ENCODE data around the gene GPHN.
A peak's percentile ranks its signal among the peaks of the same experiment; 100 is the strongest.

GPHN gene

GRCh38 chr14:66507722-66508546, at the start of gene GPHN:
Gene GPHN (plus strand): TSS chr14:66508147.
- H3K4me1 ChIP-seq (ENCODE audit: control insufficient read depth, low read depth, low read length) = peaks cover 8% of the 10 kb centered on the region
- peak within 1 kb of the TSS; percentile 64 for H3K27ac ChIP-seq (ENCODE audit: low read length)
- H3K4me3 ChIP-seq (ENCODE audit: low read length) = peak within 1 kb of the TSS; percentile 79
- no peaks in the 10 kb centered on the region for H3K9me3 ChIP-seq (ENCODE audit: control insufficient read depth, low read depth, low read length)
- peak within 1 kb of the TSS; percentile 86 for H3K9ac ChIP-seq (ENCODE audit: low read length)
- H3K27me3 ChIP-seq (ENCODE audit: control insufficient read depth, insufficient read depth, low read length) = peaks cover 34% of the 10 kb centered on the region
- H3K36me3 ChIP-seq (ENCODE audit: control insufficient read depth, low read depth, low read length) = no peaks in the 10 kb centered on the region

- H3K27me3 ChIP-seq (ENCODE audit: control insufficient read depth, insufficient read depth, low read length) = no peaks in the 10 kb centered on the region
- no peaks in the 10 kb centered on the region for H3K36me3 ChIP-seq (ENCODE audit: control insufficient read depth, low read depth, low read length)
- no peak overlapping the region for H3K27ac ChIP-seq (ENCODE audit: low read length)
- H3K9me3 ChIP-seq (ENCODE audit: control insufficient read depth, low read depth, low read length) = no peaks in the 10 kb centered on the region
- no peak overlapping the region for H3K4me3 ChIP-seq (ENCODE audit: low read length)
- no peak overlapping the region for H3K9ac ChIP-seq (ENCODE audit: low read length)
- no peaks in the 10 kb centered on the region for H3K4me1 ChIP-seq (ENCODE audit: control insufficient read depth, low read depth, low read length)
Measured at GRCh38 chr14:66459603-66460002, 48.3 kb upstream of the GPHN start.

- Histone ChIP-seq H3K4me3 (ENCODE audit: low read length) (no peak overlapping the region), H3K36me3 (ENCODE audit: control insufficient read depth, low read depth, low read length) (no peaks in the 10 kb centered on the region), H3K4me1 (ENCODE audit: control insufficient read depth, low read depth, low read length) (no peaks in the 10 kb centered on the region), H3K9ac (ENCODE audit: low read length) (no peak overlapping the region), H3K27me3 (ENCODE audit: control insufficient read depth, insufficient read depth, low read length) (no peaks in the 10 kb centered on the region), H3K27ac (ENCODE audit: low read length) (no peak overlapping the region), H3K9me3 (ENCODE audit: control insufficient read depth, low read depth, low read length) (peaks cover 19% of the 10 kb centered on the region)
Measured at GRCh38 chr14:66464261-66464660, 43.7 kb upstream of the GPHN start.

GRCh38 chr14:66468778-66469367, 39.1 kb upstream of the GPHN start:
- no peak overlapping the region for H3K9ac ChIP-seq (ENCODE audit: low read length)
- H3K9me3 ChIP-seq (ENCODE audit: control insufficient read depth, low read depth, low read length) = peaks cover 33% of the 10 kb centered on the region
- H3K27me3 ChIP-seq (ENCODE audit: control insufficient read depth, insufficient read depth, low read length) = no peaks in the 10 kb centered on the region
- no peak overlapping the region for H3K4me3 ChIP-seq (ENCODE audit: low read length)
- no peaks in the 10 kb centered on the region for H3K4me1 ChIP-seq (ENCODE audit: control insufficient read depth, low read depth, low read length)
- H3K36me3 ChIP-seq (ENCODE audit: control insufficient read depth, low read depth, low read length) = no peaks in the 10 kb centered on the region
- no peak overlapping the region for H3K27ac ChIP-seq (ENCODE audit: low read length)

GRCh38 chr14:66471584-66471983, 36.4 kb upstream of the GPHN start:
- Histone ChIP-seq H3K4me3 (ENCODE audit: low read length) (no peak overlapping the region), H3K9ac (ENCODE audit: low read length) (no peak overlapping the region), H3K27me3 (ENCODE audit: control insufficient read depth, insufficient read depth, low read length) (no peaks in the 10 kb centered on the region)

GRCh38 chr14:66472251-66472650, 35.7 kb upstream of the GPHN start:
- Histone ChIP-seq H3K27me3 (ENCODE audit: control insufficient read depth, insufficient read depth, low read length) (no peaks in the 10 kb centered on the region), H3K9me3 (ENCODE audit: control insufficient read depth, low read depth, low read length) (peaks cover 24% of the 10 kb centered on the region), H3K9ac (ENCODE audit: low read length) (no peak overlapping the region), H3K27ac (ENCODE audit: low read length) (no peak overlapping the region), H3K36me3 (ENCODE audit: control insufficient read depth, low read depth, low read length) (no peaks in the 10 kb centered on the region), H3K4me3 (ENCODE audit: low read length) (no peak overlapping the region), H3K4me1 (ENCODE audit: control insufficient read depth, low read depth, low read length) (no peaks in the 10 kb centered on the region)

More at GRCh38 chr14:66471584-66471983, 36.4 kb upstream of the GPHN start:
- Histone ChIP-seq H3K9me3 (ENCODE audit: control insufficient read depth, low read depth, low read length) (peaks cover 28% of the 10 kb centered on the region), H3K4me1 (ENCODE audit: control insufficient read depth, low read depth, low read length) (no peaks in the 10 kb centered on the region), H3K27ac (ENCODE audit: low read length) (no peak overlapping the region), H3K36me3 (ENCODE audit: control insufficient read depth, low read depth, low read length) (no peaks in the 10 kb centered on the region)

GRCh38 chr14:66473223-66473622, 34.7 kb upstream of the GPHN start:
- H3K4me1 ChIP-seq (ENCODE audit: control insufficient read depth, low read depth, low read length) = no peaks in the 10 kb centered on the region
- no peak overlapping the region for H3K9ac ChIP-seq (ENCODE audit: low read length)
- H3K9me3 ChIP-seq (ENCODE audit: control insufficient read depth, low read depth, low read length) = peaks cover 18% of the 10 kb centered on the region
- no peaks in the 10 kb centered on the region for H3K36me3 ChIP-seq (ENCODE audit: control insufficient read depth, low read depth, low read length)
- no peak overlapping the region for H3K27ac ChIP-seq (ENCODE audit: low read length)
- H3K4me3 ChIP-seq (ENCODE audit: low read length) = no peak overlapping the region
- no peaks in the 10 kb centered on the region for H3K27me3 ChIP-seq (ENCODE audit: control insufficient read depth, insufficient read depth, low read length)

- Histone ChIP-seq H3K4me3 (ENCODE audit: low read length) (no peak overlapping the region), H3K27me3 (ENCODE audit: control insufficient read depth, insufficient read depth, low read length) (no peaks in the 10 kb centered on the region), H3K36me3 (ENCODE audit: control insufficient read depth, low read depth, low read length) (no peaks in the 10 kb centered on the region), H3K27ac (ENCODE audit: low read length) (no peak overlapping the region), H3K9me3 (ENCODE audit: control insufficient read depth, low read depth, low read length) (no peaks in the 10 kb centered on the region), H3K9ac (ENCODE audit: low read length) (no peak overlapping the region), H3K4me1 (ENCODE audit: control insufficient read depth, low read depth, low read length) (no peaks in the 10 kb centered on the region)
Measured at GRCh38 chr14:66476964-66477363, 31.0 kb upstream of the GPHN start.

GRCh38 chr14:66477567-66477966, 30.4 kb upstream of the GPHN start:
- no peaks in the 10 kb centered on the region for H3K27me3 ChIP-seq (ENCODE audit: control insufficient read depth, insufficient read depth, low read length)
- no peaks in the 10 kb centered on the region for H3K4me1 ChIP-seq (ENCODE audit: control insufficient read depth, low read depth, low read length)
- H3K4me3 ChIP-seq (ENCODE audit: low read length) = no peak overlapping the region
- H3K9me3 ChIP-seq (ENCODE audit: control insufficient read depth, low read depth, low read length) = no peaks in the 10 kb centered on the region
- H3K36me3 ChIP-seq (ENCODE audit: control insufficient read depth, low read depth, low read length) = no peaks in the 10 kb centered on the region
- H3K27ac ChIP-seq (ENCODE audit: low read length) = no peak overlapping the region
- no peak overlapping the region for H3K9ac ChIP-seq (ENCODE audit: low read length)

GRCh38 chr14:66482873-66483272, 25.1 kb upstream of the GPHN start:
- Histone ChIP-seq H3K27ac (ENCODE audit: low read length) (no peak overlapping the region), H3K4me1 (ENCODE audit: control insufficient read depth, low read depth, low read length) (no peaks in the 10 kb centered on the region), H3K9ac (ENCODE audit: low read length) (no peak overlapping the region), H3K9me3 (ENCODE audit: control insufficient read depth, low read depth, low read length) (no peaks in the 10 kb centered on the region), H3K27me3 (ENCODE audit: control insufficient read depth, insufficient read depth, low read length) (no peaks in the 10 kb centered on the region), H3K36me3 (ENCODE audit: control insufficient read depth, low read depth, low read length) (no peaks in the 10 kb centered on the region), H3K4me3 (ENCODE audit: low read length) (no peak overlapping the region)

GRCh38 chr14:66483322-66483721, 24.6 kb upstream of the GPHN start:
- no peaks in the 10 kb centered on the region for H3K27me3 ChIP-seq (ENCODE audit: control insufficient read depth, insufficient read depth, low read length)

GRCh38 chr14:66485029-66485428, 22.9 kb upstream of the GPHN start:
- Histone ChIP-seq H3K4me1 (ENCODE audit: control insufficient read depth, low read depth, low read length) (no peaks in the 10 kb centered on the region), H3K4me3 (ENCODE audit: low read length) (no peak overlapping the region), H3K9ac (ENCODE audit: low read length) (no peak overlapping the region)

More at GRCh38 chr14:66483322-66483721, 24.6 kb upstream of the GPHN start:
- Histone ChIP-seq H3K36me3 (ENCODE audit: control insufficient read depth, low read depth, low read length) (no peaks in the 10 kb centered on the region), H3K9ac (ENCODE audit: low read length) (no peak overlapping the region), H3K9me3 (ENCODE audit: control insufficient read depth, low read depth, low read length) (no peaks in the 10 kb centered on the region), H3K4me1 (ENCODE audit: control insufficient read depth, low read depth, low read length) (no peaks in the 10 kb centered on the region), H3K27ac (ENCODE audit: low read length) (no peak overlapping the region), H3K4me3 (ENCODE audit: low read length) (no peak overlapping the region)

More at GRCh38 chr14:66485029-66485428, 22.9 kb upstream of the GPHN start:
- H3K36me3 ChIP-seq (ENCODE audit: control insufficient read depth, low read depth, low read length) = no peaks in the 10 kb centered on the region
- H3K9me3 ChIP-seq (ENCODE audit: control insufficient read depth, low read depth, low read length) = no peaks in the 10 kb centered on the region
- H3K27ac ChIP-seq (ENCODE audit: low read length) = no peak overlapping the region
- H3K27me3 ChIP-seq (ENCODE audit: control insufficient read depth, insufficient read depth, low read length) = no peaks in the 10 kb centered on the region

Data from iPS-18a (cell line).